ENCODE measurements around the gene SLC13A2.

Gene SLC13A2

DNA sequence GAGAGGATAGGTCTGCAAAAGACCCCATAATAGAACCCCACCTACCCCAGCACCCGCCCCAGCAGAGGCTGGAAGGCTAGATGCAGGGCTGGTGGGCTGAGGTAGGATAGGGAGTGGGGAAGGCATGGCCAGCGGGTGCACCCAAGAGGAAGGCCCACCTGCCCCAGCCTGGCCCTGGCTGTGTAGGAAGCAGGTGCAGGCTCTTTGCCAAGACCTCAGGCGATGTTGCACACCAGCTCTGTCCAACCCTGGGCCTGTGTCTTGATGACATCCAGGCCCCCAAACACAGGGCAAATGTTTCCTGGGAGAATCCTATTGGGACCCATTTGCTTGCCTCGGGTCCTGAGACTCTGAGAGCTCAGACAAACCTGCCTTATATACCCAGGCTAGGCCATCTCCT lies 66.8 kb downstream of the SLC13A2 start:
- no peak for DNase-seq

- DNase-seq: no peak
These were observed 68.0 kb downstream of the SLC13A2 start for GRCh38 chr17:28541439-28541838.

- DNase-seq: no peak
These were observed 71.1 kb downstream of the SLC13A2 start for GRCh38 chr17:28544402-28545140.

DNA sequence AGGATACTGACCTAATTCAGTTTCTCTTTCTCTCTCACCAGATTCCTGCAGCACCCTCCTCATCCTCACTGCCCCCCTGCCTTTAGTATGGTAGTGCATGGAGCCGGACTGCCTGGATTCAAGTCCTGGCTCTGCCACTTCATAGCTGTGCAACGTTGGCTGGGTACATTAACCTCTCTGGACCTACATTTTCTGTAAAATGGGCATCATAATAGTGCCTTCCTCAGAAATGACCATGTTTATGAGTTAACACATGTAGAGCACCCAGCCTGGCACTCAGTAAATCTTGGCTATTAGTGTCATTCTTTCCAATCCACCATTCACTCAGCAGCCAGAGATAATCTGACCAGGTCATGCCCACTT lies 71.7 kb downstream of the SLC13A2 start:
- DNase-seq: no peak

GRCh38 chr17:28545787-28546415 lies 72.5 kb downstream of the SLC13A2 start:
- DNase-seq: no peak

- DNase-seq: no peak
These were observed 73.7 kb downstream of the SLC13A2 start for GRCh38 chr17:28547096-28547622.
